ENCODE results near the gene CCR4. TPM values are rescaled to one million over a fixed set of nuclear protein-coding genes. Genes with fewer than 3 reads are reported as not detected.

The CCR4 gene
- total RNA-seq, 2 experiments from 2014 or later = 22.8 to 42.1 TPM

- no peak overlapping the region for H3K4me3 Mint-ChIP-seq
- ATAC-seq = no peak
- H3K36me3 Mint-ChIP-seq = peaks cover 26% of the 10 kb centered on the region
- H3K27ac Mint-ChIP-seq = peak overlapping the region; percentile 38
- H3K9me3 Mint-ChIP-seq (ENCODE audit: low read depth) = no peaks in the 10 kb centered on the region
- H3K4me1 Mint-ChIP-seq = peaks cover 81% of the 10 kb centered on the region
- CTCF ChIA-PET = interaction anchor here (1.3 kb wide), 1 partner anchor 78 kb away, joined by 4 read pairs; no protein-coding TSS in a partner anchor
- DNase-seq = no peak
- H3K27me3 Mint-ChIP-seq = no peaks in the 10 kb centered on the region
Measured at GRCh38 chr3:32996048-32996754, 44.8 kb downstream of the CCR4 start.

GRCh38 chr3:32996755-32997091 lies 45.3 kb downstream of the CCR4 start:
- no peaks in the 10 kb centered on the region for H3K27me3 Mint-ChIP-seq
- H3K36me3 Mint-ChIP-seq = peaks cover 30% of the 10 kb centered on the region
- no peaks in the 10 kb centered on the region for H3K9me3 Mint-ChIP-seq (ENCODE audit: low read depth)
- peaks cover 82% of the 10 kb centered on the region for H3K4me1 Mint-ChIP-seq
- ATAC-seq (no peak), DNase-seq (no peak)
- CTCF ChIA-PET = interaction anchor here (1.3 kb wide), 1 partner anchor 78 kb away, joined by 4 read pairs; no protein-coding TSS in a partner anchor
- no peak overlapping the region for H3K27ac Mint-ChIP-seq
- H3K4me3 Mint-ChIP-seq = no peak overlapping the region

GRCh38 chr3:32998631-32999451 lies 47.4 kb downstream of the CCR4 start:
- H3K27ac Mint-ChIP-seq = peak overlapping the region; percentile 84
- DNase-seq (no peak), ATAC-seq (peak; percentile 54)
- H3K27me3 Mint-ChIP-seq = no peaks in the 10 kb centered on the region
- H3K4me1 Mint-ChIP-seq = peaks cover 76% of the 10 kb centered on the region
- no peak overlapping the region for H3K4me3 Mint-ChIP-seq
- CTCF ChIA-PET = interaction anchor here (1.2 to 1.9 kb wide), 2 partner anchors 51 to 76 kb away, joined by 4 read pairs; no protein-coding TSS in a partner anchor
- H3K9me3 Mint-ChIP-seq (ENCODE audit: low read depth) = no peaks in the 10 kb centered on the region
- H3K36me3 Mint-ChIP-seq = peaks cover 37% of the 10 kb centered on the region

DNA sequence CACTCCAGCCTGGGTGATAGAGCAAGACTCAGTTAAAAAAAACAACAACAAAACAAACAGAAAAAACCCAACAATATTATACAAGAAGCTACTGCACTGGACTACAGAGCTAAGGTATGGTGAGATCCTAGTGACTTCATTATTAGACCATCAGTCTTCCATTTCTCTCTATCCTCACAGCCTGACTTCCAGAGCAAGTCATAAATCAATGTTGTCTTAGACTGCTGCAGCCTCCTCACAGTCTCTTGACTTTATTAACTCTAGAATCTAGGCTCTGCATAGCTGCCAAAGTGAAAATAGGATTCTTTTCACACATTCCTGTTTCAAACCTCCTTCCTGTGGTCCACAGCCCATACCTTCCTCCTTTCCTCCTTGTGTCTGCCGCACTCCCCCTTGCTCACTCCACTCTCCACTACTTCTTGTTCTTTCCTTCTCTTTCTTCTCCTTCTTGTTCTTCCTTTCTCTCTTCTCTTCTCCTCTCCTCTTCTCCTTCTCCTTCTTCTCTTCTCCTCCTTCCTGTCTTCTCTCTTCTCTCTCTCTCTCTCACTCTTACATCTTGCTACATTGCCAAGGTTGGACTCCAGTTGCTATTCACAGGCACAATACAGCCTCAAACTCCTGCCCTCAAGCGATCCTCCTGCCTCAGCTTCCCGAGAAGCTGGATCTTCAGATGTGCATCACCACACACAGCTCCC lies 49.4 kb downstream of the CCR4 start:
- H3K27me3 Mint-ChIP-seq = no peaks in the 10 kb centered on the region
- no peak overlapping the region for H3K4me3 Mint-ChIP-seq
- no peak for ATAC-seq
- CTCF ChIA-PET = interaction anchor here (1.4 kb wide), 1 partner anchor 44 kb away, joined by 3 read pairs; no protein-coding TSS in a partner anchor
- peaks cover 36% of the 10 kb centered on the region for H3K36me3 Mint-ChIP-seq
- DNase-seq = no peak
- no peaks in the 10 kb centered on the region for H3K9me3 Mint-ChIP-seq (ENCODE audit: low read depth)
- no peak overlapping the region for H3K27ac Mint-ChIP-seq
- H3K4me1 Mint-ChIP-seq = peaks cover 64% of the 10 kb centered on the region

- H3K4me1 Mint-ChIP-seq = peaks cover 64% of the 10 kb centered on the region
- no peak for DNase-seq
- CTCF ChIA-PET = interaction anchor here (0.6 to 1.4 kb wide), 3 partner anchors 37 to 43 kb away, joined by 3 read pairs; no protein-coding TSS in a partner anchor
Measured at GRCh38 chr3:33001889-33002288, 50.4 kb downstream of the CCR4 start.

DNA sequence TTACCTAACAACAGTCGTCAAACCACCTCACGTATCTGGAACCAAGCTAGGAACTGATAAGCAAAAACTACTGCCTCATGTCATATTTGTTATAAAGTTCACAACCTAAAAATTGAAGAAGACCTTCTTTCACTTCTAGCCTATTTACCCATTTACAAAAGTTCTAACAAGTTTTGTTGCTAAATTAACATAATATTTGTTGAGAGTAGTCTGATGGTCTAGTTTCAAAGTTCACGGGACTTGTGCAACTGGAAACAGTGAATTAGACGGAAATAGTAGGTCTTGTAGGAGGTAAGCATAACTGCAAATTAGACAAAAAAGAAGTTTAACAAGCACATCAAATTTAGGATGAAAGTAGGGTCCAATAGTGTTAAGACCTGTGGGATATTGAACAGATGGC lies 51.9 kb downstream of the CCR4 start:
- Mint-ChIP-seq H3K27ac (no peak overlapping the region), H3K9me3 (ENCODE audit: low read depth) (no peaks in the 10 kb centered on the region), H3K4me1 (peaks cover 67% of the 10 kb centered on the region), H3K36me3 (peaks cover 42% of the 10 kb centered on the region), H3K27me3 (no peaks in the 10 kb centered on the region), H3K4me3 (no peak overlapping the region)
- CTCF ChIA-PET = interaction anchor here (0.8 kb wide), 1 partner anchor 71 kb away, joined by 4 read pairs; no protein-coding TSS in a partner anchor
- no peak for ATAC-seq
- DNase-seq = no peak

More at GRCh38 chr3:33001889-33002288, 50.4 kb downstream of the CCR4 start:
- H3K9me3 Mint-ChIP-seq (ENCODE audit: low read depth) = no peaks in the 10 kb centered on the region
- H3K36me3 Mint-ChIP-seq = peaks cover 37% of the 10 kb centered on the region
- H3K4me3 Mint-ChIP-seq = no peak overlapping the region
- H3K27me3 Mint-ChIP-seq = no peaks in the 10 kb centered on the region
- ATAC-seq = no peak
- no peak overlapping the region for H3K27ac Mint-ChIP-seq

- no peak for ATAC-seq
- no peak for DNase-seq
- CTCF ChIA-PET = interaction anchor here (0.9 to 1.2 kb wide), 2 partner anchors 30 to 90 kb away, joined by 3 read pairs; no protein-coding TSS in a partner anchor
- H3K36me3 Mint-ChIP-seq = peaks cover 39% of the 10 kb centered on the region
- H3K4me3 Mint-ChIP-seq = no peak overlapping the region
- no peak overlapping the region for H3K27ac Mint-ChIP-seq
- H3K9me3 Mint-ChIP-seq (ENCODE audit: low read depth) = no peaks in the 10 kb centered on the region
- no peaks in the 10 kb centered on the region for H3K27me3 Mint-ChIP-seq
- H3K4me1 Mint-ChIP-seq = peaks cover 63% of the 10 kb centered on the region
Measured at GRCh38 chr3:33004205-33004604, 52.8 kb downstream of the CCR4 start.

DNA sequence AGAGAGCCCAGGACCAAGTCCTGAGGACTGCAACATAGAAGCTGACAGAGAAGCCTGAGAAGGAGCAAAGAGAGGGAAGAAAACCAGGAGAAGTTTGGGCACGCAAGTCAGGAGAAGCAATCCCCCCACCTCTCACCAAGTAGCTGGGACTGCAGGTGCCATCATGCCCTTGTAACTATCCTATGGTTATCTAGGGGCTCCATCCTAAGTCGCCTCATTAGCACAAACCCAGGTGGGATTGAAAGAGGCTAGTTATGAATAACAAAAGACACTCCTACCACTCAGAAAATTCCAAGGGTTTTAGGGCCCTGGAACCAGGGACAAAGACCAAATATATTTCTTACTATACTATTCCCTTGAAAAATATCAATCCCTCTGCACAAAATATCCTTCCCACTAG lies 53.5 kb downstream of the CCR4 start:
- no peak overlapping the region for H3K4me3 Mint-ChIP-seq
- no peaks in the 10 kb centered on the region for H3K27me3 Mint-ChIP-seq
- peaks cover 46% of the 10 kb centered on the region for H3K36me3 Mint-ChIP-seq

More for the DNA sequence above, 53.5 kb downstream of the CCR4 start:
- H3K4me1 Mint-ChIP-seq = peaks cover 55% of the 10 kb centered on the region
- no peak for ATAC-seq
- DNase-seq = peak; percentile 0
- CTCF ChIA-PET = interaction anchor here (0.9 to 1.2 kb wide), 3 partner anchors 26 to 89 kb away, joined by 3 read pairs; no protein-coding TSS in a partner anchor
- H3K9me3 Mint-ChIP-seq (ENCODE audit: low read depth) = no peaks in the 10 kb centered on the region
- H3K27ac Mint-ChIP-seq = no peak overlapping the region

Other genes starting within 250 kb of the CCR4 start
- under 1 TPM in 1 of 2 experiments, not detected in 1; 0.09 TPM for gene TRIM71, start 133.6 kb upstream of the CCR4 start, total RNA-seq
- 10 to 100 TPM; 44.9 to 48.1 TPM for gene GLB1, start 145.5 kb downstream of the CCR4 start, total RNA-seq
- 1 to 10 TPM; 8.7 to 9.4 TPM for gene TMPPE, start 145.5 kb downstream of the CCR4 start, total RNA-seq
- gene CRTAP, start 162.4 kb downstream of the CCR4 start, total RNA-seq = 10 to 100 TPM; 28.0 to 40.3 TPM